Psoas muscle (tissue), 8 donors: ENCODE data around the gene SEC16B. TPM values are rescaled to one million over a fixed set of nuclear protein-coding genes. Genes with fewer than 3 reads are reported as not detected.
A peak's percentile ranks its signal among the peaks of the same experiment; 100 is the strongest.

ENCODE experiments used
- ATAC-seq, 4 donors: fragments of 200-7000 bp; cut with Tn5 transposase; one replicate each; pipeline ENCODE4 v1.9.1; 2020; ENCODE audit warnings: moderate library complexity in 3 of 4, mild to moderate bottlenecking in 2 of 4
- DNase-seq, 2 donors: peaks; one replicate each; pipeline ENCODE4 v3.0.0-alpha.2; 2020
- H3K27ac ChIP-seq: fragments of 200-600 bp; one replicate; pipeline ENCODE4 v1.8.0; 2022
- H3K27me3 ChIP-seq, 3 donors: fragments of 200-600 bp in 1 of 3; one replicate each; pipeline versions ENCODE4 v1.6.1 to v1.8.0; 2013 to 2022; ENCODE audit warnings: low read length in 2 of 3, mild to moderate bottlenecking in 2 of 3, moderate library complexity in 1 of 3; ENCODE audit not compliant: insufficient read depth in 3 of 3
- H3K36me3 ChIP-seq, 2 donors: fragments of 200-600 bp in 1 of 2; one replicate each; pipeline versions ENCODE4 v1.6.1 to v1.8.0; 2013 to 2022; ENCODE audit warnings: low read depth in 1 of 2, mild to moderate bottlenecking in 1 of 2, moderate library complexity in 1 of 2; ENCODE audit not compliant: insufficient read depth in 1 of 2
- H3K4me1 ChIP-seq: fragments of 200-600 bp; one replicate; pipeline ENCODE4 v1.8.0; 2022
- H3K4me3 ChIP-seq: fragments of 200-600 bp; one replicate; pipeline ENCODE4 v1.8.0; 2022; ENCODE audit warnings: mild to moderate bottlenecking
- H3K9me3 ChIP-seq: fragments of 200-600 bp; one replicate; pipeline ENCODE4 v1.8.0; 2022
- WGBS, 3 donors: extraction: QIAGEN DNeasy Blood & Tissue Kit; methylation state at CpG; one replicate each; pipeline versions ENCODE4 v1.1.6 to v1.1.7; 2013; 5-methylcytosine and 5-hydroxymethylcytosine counted together
- intact Hi-C, 2 donors: fragments of 100-400 bp; cut with DNase I; formaldehyde crosslinking; loops; one replicate each; pipeline versions ENCODE4 v1.11.0 to v1.14.2; 2022
- polyA plus RNA-seq, 3 donors: library from polyadenylated mRNA; stranded (reverse); fragments of 200-250 nt; gene quantifications; one replicate each; pipeline ENCODE4 v1.2.3, GENCODE V29; 2013
- total RNA-seq, 4 donors: library from RNA; stranded (reverse); fragmentation: NEBNext Ultra II Directional in 2 of 4; extraction: Animal tissue kit (Norgen Biotek cat#: 25700) in 2 of 4; gene quantifications; one replicate each; pipeline versions ENCODE4 v1.2.1 to v1.2.4, GENCODE V29; 2021 to 2023
- TF ChIP-seq, protein P1 (sequence below): fragments of 200-600 bp; IDR thresholded peaks from one replicate; pipeline ENCODE4 v1.8.0; 2022; ENCODE audit warnings: antibody characterized with exemption
- donor health status: healthy with polysubstance abuse.
- donor health status: DM: no; HTN: no; CAD: no; lungs with moderate emphysema.
- donor health status: Bipolar disorder and iron deficiency.
- donor health status: healthy.
- donor health status: DM: yes; HTN: yes; CAD: no.
- donor health status: DM: no; HTN: no; CAD: no.
- donor health status: DM: no; HTN: no; CAD: no.
- donor health status: DM: yes; HTN: yes; CAD: no.

SEC16B gene
- total and polyA plus RNA-seq, 7 donors: 0.42 to 2.3 (median 0.81) TPM

DNA sequence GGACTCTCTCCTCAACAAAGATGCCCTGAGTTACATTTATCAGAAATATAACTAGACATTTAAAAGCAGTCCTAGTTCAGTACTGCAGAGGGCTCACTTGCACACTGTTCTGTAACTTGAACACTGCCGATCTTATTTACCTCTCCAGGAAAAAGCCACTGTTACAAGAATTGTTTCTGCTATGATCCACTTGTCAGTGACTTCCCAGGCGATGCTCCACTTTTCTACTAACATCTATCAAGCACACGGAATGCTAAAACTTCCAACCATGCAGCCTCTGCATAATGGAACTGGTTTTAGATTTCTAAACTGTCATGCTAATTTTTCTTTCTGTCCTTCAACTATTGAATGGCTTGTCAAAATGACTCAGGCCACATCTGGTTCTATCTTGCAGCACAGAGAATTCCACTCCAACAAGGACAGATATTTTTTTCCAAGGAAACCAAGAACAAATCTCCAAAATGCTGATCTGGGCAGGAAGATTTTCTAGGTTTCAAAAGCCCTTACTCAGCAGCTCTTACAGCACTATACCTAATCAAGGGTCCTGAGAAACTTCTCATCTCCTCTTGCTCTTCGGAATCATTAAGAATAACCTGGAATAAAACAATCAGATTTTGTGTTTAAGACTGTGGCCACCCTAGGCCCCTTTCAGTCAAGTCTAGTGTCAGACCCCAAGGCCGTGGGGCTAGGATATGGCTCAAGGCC, 9.9 kb downstream of the SEC16B start:
- ATAC-seq: peak; percentile 65 to 86 (median 76)
- Histone ChIP-seq H3K36me3 (peaks cover 8 to 84% of the 10 kb centered on the region in 2 donors), H3K27me3 (no peaks in the 10 kb centered on the region)

DNA sequence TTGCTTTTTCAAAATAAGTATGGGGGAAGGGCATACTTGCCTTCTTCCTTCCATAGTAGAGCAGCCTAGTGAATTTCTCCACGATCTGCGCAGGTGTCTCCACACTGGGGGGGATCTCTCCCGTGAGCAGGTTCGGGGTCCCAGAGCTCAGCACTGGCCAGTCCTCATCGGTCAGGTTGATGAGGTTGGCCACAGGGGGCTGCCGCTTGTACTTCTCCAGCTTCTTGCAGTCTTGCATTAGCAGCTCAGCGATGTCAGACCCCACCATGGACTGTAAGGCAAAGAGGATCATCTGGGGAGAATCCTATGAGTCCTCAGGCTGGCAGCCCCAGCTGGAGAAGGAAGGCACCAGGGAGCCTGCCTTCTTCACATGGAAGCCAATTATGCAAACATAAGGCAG, 11.8 kb downstream of the SEC16B start:
- Histone ChIP-seq H3K36me3 (peaks cover 2 to 77% of the 10 kb centered on the region in 2 donors), H3K27ac (no peak overlapping the region), H3K27me3 (no peaks in the 10 kb centered on the region), H3K9me3 (no peaks in the 10 kb centered on the region), H3K4me3 (no peak overlapping the region), H3K4me1 (no peaks in the 10 kb centered on the region)
- TF ChIP-seq, protein P1, sequence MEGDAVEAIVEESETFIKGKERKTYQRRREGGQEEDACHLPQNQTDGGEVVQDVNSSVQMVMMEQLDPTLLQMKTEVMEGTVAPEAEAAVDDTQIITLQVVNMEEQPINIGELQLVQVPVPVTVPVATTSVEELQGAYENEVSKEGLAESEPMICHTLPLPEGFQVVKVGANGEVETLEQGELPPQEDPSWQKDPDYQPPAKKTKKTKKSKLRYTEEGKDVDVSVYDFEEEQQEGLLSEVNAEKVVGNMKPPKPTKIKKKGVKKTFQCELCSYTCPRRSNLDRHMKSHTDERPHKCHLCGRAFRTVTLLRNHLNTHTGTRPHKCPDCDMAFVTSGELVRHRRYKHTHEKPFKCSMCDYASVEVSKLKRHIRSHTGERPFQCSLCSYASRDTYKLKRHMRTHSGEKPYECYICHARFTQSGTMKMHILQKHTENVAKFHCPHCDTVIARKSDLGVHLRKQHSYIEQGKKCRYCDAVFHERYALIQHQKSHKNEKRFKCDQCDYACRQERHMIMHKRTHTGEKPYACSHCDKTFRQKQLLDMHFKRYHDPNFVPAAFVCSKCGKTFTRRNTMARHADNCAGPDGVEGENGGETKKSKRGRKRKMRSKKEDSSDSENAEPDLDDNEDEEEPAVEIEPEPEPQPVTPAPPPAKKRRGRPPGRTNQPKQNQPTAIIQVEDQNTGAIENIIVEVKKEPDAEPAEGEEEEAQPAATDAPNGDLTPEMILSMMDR: no peak
- no peak for ATAC-seq
- 94 to 99% (median 96%) methylated on average over 7 of the region's 7 CpGs for WGBS, 3 donors
- no peak for DNase-seq
- intact Hi-C loops: loop anchor here (5.0 to 10.0 kb wide), 2 partner anchors 79 to 327 kb away; no protein-coding TSS in a partner anchor

More for the DNA sequence above, 9.9 kb downstream of the SEC16B start:
- no peak for DNase-seq
- intact Hi-C loops: loop anchor here (5.0 to 10.0 kb wide), 3 partner anchors 77 to 325 kb away; no protein-coding TSS in a partner anchor
- H3K4me3 ChIP-seq: no peak overlapping the region
- H3K9me3 ChIP-seq: no peaks in the 10 kb centered on the region
- H3K4me1 ChIP-seq: no peaks in the 10 kb centered on the region
- TF ChIP-seq, protein P1: peak; percentile 36
- H3K27ac ChIP-seq: no peak overlapping the region
- WGBS, 3 donors: 48 to 57% (median 56%) methylated on average over 5 of the region's 5 CpGs

DNA sequence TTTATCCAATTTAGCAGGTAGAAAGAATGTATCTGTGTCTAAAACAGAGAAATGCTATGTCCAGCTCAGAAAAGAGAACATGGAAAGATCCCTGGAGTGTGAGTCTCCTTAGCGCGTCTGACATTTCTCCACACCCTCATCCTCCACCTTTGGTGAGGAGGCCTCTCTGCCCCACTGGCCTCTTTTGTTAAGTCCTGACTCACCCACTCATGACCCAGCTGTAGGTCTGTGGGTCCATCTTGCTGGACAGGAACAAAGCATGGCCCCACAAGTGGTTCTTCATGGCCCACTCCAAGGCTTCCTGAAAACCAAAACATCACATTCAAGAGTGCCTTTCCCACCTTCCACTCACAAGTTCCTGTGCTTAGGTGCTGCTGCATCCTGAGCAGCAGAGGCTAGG, 15.8 kb downstream of the SEC16B start:
- Histone ChIP-seq H3K27me3 (no peaks in the 10 kb centered on the region), H3K4me3 (no peak overlapping the region), H3K9me3 (no peaks in the 10 kb centered on the region), H3K4me1 (no peaks in the 10 kb centered on the region), H3K36me3 (peaks cover 2 to 56% of the 10 kb centered on the region in 2 donors), H3K27ac (no peak overlapping the region)
- intact Hi-C loops: loop anchor here in 1 of 2 donors (10.0 kb wide), 1 partner anchor 331 kb away; no protein-coding TSS in a partner anchor
- DNase-seq: no peak
- 95 to 100% (median 98%) methylated on average over 2 of the region's 2 CpGs for WGBS, 3 donors
- ATAC-seq: no peak
- TF ChIP-seq, protein P1: no peak

DNA sequence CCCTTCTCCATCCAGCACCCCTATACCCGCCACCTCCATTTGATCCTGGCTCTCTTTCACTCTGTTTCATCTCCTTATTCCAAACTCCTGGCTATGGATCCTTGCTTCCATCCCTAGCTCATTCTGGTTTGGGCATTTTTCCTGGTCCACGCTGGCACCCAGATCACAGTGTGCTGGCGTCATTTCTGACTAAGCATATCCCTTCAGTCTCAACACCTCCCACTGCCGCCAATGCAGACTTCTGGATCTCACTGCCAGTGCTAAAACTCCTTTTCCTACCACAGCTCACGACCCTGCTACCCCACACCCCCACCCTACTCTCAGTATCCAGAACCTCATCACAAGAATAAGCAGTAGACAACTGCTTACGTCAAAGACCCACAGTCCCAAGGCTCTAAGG, 16.3 kb downstream of the SEC16B start:
- no peak for ATAC-seq

More for the DNA sequence above, 16.3 kb downstream of the SEC16B start:
- Histone ChIP-seq H3K27ac (no peak overlapping the region), H3K36me3 (peaks cover under 1 to 51% of the 10 kb centered on the region in 2 donors), H3K4me1 (no peaks in the 10 kb centered on the region), H3K27me3 (no peaks in the 10 kb centered on the region), H3K4me3 (no peak overlapping the region), H3K9me3 (no peaks in the 10 kb centered on the region)
- TF ChIP-seq, protein P1: no peak
- 89 to 92% (median 91%) methylated on average over 6 of the region's 6 CpGs for WGBS, 3 donors
- no peak for DNase-seq
- intact Hi-C loops: loop anchor here in 1 of 2 donors (10.0 kb wide), 1 partner anchor 331 kb away; no protein-coding TSS in a partner anchor
